ENCODE measurements around the gene CDRT4.

CDRT4 gene

GRCh38 chr17:15446036-15446435 lies 21.4 kb downstream of the CDRT4 start:
- Histone ChIP-seq H3K9me3 (ENCODE audit: insufficient read depth, low read length) (no peaks in the 10 kb centered on the region), H3K27me3 (ENCODE audit: low read length) (no peaks in the 10 kb centered on the region), H4K20me1 (ENCODE audit: low read depth, low read length) (no peaks in the 10 kb centered on the region), H3K9ac (ENCODE audit: low read length) (no peak overlapping the region), H3K9me2 (replicated peaks; ENCODE audit: insufficient read depth, low read length) (no peaks in the 10 kb centered on the region; the same call in 1 of the 2 replicates), H3K4me2 (ENCODE audit: low read depth, low read length, poor library complexity, severe bottlenecking) (no peak overlapping the region), H3K36me3 (ENCODE audit: low read length) (no peaks in the 10 kb centered on the region), H3K4me3 (ENCODE audit: insufficient read depth, low read length, poor library complexity, severe bottlenecking) (no peak overlapping the region), H3F3A (ENCODE audit: insufficient read depth) (no peaks in the 10 kb centered on the region), H2AFZ (ENCODE audit: low read depth, low read length, severe bottlenecking) (no peak overlapping the region), H3K79me2 (ENCODE audit: insufficient read depth, low read length) (no peaks in the 10 kb centered on the region), H3K27ac (ENCODE audit: low read depth, low read length) (no peak overlapping the region)
- no peak for TF ChIP-seq CTCF (IDR thresholded peaks at IDR 0.05; ENCODE audit: insufficient read depth, low read length, poor library complexity, severe bottlenecking)
- TF ChIP-seq EZH2phosphoT487 (conservative IDR thresholded peaks at IDR 0.05; ENCODE audit: low read length) = no peak

DNA sequence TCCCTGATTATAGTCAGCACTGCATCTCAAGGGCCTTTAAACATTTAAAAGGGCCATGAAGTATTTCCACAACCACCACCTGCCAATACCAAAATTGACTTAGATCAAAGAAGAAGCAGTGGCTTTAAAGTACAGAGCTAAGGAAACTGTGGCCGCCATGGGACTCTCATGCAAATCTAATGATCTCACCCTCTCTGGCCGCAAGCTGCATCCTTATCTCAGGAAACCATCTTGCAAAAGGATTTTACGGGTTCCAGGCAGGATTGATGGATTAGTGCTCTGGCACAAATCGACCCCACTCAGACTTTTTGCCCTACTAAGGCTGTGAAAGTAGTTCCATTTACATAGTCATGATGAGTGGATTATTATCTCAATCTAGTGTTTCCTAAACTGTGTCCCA lies 22.6 kb downstream of the CDRT4 start:
- H4K20me1 ChIP-seq (ENCODE audit: low read depth, low read length) = no peaks in the 10 kb centered on the region
- H3K36me3 ChIP-seq (ENCODE audit: low read length) = no peaks in the 10 kb centered on the region
- no peak overlapping the region for H3K9ac ChIP-seq (ENCODE audit: low read length)
- H3K9me2 ChIP-seq (replicated peaks; ENCODE audit: insufficient read depth, low read length) = no peaks in the 10 kb centered on the region
- TF ChIP-seq CTCF (IDR thresholded peaks at IDR 0.05; ENCODE audit: insufficient read depth, low read length, poor library complexity, severe bottlenecking) (no peak), EZH2phosphoT487 (conservative IDR thresholded peaks at IDR 0.05; ENCODE audit: low read length) (no peak)
- no peaks in the 10 kb centered on the region for H3K79me2 ChIP-seq (ENCODE audit: insufficient read depth, low read length)
- no peaks in the 10 kb centered on the region for H3K9me3 ChIP-seq (ENCODE audit: insufficient read depth, low read length)
- no peak overlapping the region for H2AFZ ChIP-seq (ENCODE audit: low read depth, low read length, severe bottlenecking)
- H3K4me3 ChIP-seq (ENCODE audit: insufficient read depth, low read length, poor library complexity, severe bottlenecking) = no peak overlapping the region
- H3F3A ChIP-seq (ENCODE audit: insufficient read depth) = no peaks in the 10 kb centered on the region
- H3K4me2 ChIP-seq (ENCODE audit: low read depth, low read length, poor library complexity, severe bottlenecking) = no peak overlapping the region
- no peak overlapping the region for H3K27ac ChIP-seq (ENCODE audit: low read depth, low read length)
- H3K27me3 ChIP-seq (ENCODE audit: low read length) = no peaks in the 10 kb centered on the region

DNA sequence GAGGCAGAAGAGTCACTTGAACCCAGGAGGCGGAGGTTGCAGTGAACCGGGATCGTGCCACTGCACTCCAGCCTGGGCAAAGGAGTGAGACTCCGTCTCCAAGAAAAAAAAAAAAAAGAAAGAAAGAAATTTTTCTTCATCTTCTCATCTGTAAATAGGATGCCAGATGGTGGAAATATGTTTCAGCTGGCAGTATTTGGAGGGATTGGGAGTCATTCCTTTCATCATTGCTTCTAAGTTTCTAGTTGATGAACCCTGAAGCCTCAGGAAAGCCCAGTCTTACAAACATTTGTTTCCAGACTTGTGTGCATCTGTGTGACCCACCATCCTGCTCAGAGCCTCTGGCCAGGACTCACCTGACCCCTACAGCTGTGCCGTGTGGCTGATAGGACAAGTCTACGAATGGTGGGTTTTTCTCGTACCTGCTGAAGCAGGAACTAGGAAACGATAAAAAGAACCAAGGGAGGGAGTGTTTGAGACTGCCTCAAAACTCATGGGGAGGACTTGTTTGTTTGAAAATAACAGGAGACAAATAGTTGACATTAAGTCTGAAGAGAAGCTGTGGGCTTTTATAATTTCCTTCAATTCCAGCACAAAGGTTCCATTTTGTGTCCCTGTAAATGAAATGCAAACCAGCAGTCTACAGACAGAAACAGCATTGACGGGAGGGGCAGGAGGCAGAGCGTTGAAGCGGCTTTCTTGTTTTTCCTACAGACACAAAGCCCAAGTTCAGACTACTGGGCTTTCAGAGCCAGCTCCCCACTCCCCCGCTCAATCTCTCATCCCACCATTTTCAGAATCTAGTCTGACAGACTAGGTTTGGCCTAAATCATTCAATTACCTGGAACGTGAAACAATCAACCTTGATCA lies 24.9 kb downstream of the CDRT4 start:
- Histone ChIP-seq H2AFZ (ENCODE audit: low read depth, low read length, severe bottlenecking) (no peak overlapping the region), H4K20me1 (ENCODE audit: low read depth, low read length) (no peaks in the 10 kb centered on the region), H3K27me3 (ENCODE audit: low read length) (no peaks in the 10 kb centered on the region), H3K9me3 (ENCODE audit: insufficient read depth, low read length) (peaks cover under 1% of the 10 kb centered on the region; the same call in 1 of the 2 replicates), H3K4me3 (ENCODE audit: insufficient read depth, low read length, poor library complexity, severe bottlenecking) (no peak overlapping the region), H3K9me2 (replicated peaks; ENCODE audit: insufficient read depth, low read length) (no peaks in the 10 kb centered on the region), H3K4me2 (ENCODE audit: low read depth, low read length, poor library complexity, severe bottlenecking) (no peak overlapping the region), H3K36me3 (ENCODE audit: low read length) (no peaks in the 10 kb centered on the region), H3K79me2 (ENCODE audit: insufficient read depth, low read length) (no peaks in the 10 kb centered on the region), H3K27ac (ENCODE audit: low read depth, low read length) (no peak overlapping the region), H3K9ac (ENCODE audit: low read length) (no peak overlapping the region), H3F3A (ENCODE audit: insufficient read depth) (no peaks in the 10 kb centered on the region)
- TF ChIP-seq EZH2phosphoT487 (conservative IDR thresholded peaks at IDR 0.05; ENCODE audit: low read length) (no peak), CTCF (IDR thresholded peaks at IDR 0.05; ENCODE audit: insufficient read depth, low read length, poor library complexity, severe bottlenecking) (no peak)
